Suprapubic skin (tissue), 4 donors: ENCODE data around the gene UBE2S.

Experiments
- EP300 ChIP-seq: sonication (generic); formaldehyde crosslinking; IDR thresholded peaks from one replicate; pipeline ENCODE4 v1.6.1; 2017; ENCODE audit warnings: antibody characterized with exemption
- POLR2A ChIP-seq, 2 donors: fragments of 450-650 bp; IDR thresholded peaks; one replicate each; pipeline ENCODE4 v1.6.1; 2017; ENCODE audit warnings: antibody characterized with exemption in 2 of 2, mild to moderate bottlenecking in 2 of 2, moderate library complexity in 2 of 2
- POLR2AphosphoS5 ChIP-seq, 3 donors: sonication (generic); formaldehyde crosslinking; IDR thresholded peaks; one replicate each; pipeline ENCODE4 v1.6.1; 2017; ENCODE audit warnings: antibody characterized with exemption in 3 of 3
- TF ChIP-seq, protein P1 (sequence below), 2 donors: fragments of 200-600 bp in 1 of 2; fragments of 450-650 bp in 1 of 2; sonication (generic) in 1 of 2; IDR thresholded peaks; one replicate each; pipeline ENCODE4 v1.5.1; 2016 to 2019; ENCODE audit warnings: antibody characterized with exemption in 2 of 2, mild to moderate bottlenecking in 1 of 2, moderate library complexity in 1 of 2

DNA sequence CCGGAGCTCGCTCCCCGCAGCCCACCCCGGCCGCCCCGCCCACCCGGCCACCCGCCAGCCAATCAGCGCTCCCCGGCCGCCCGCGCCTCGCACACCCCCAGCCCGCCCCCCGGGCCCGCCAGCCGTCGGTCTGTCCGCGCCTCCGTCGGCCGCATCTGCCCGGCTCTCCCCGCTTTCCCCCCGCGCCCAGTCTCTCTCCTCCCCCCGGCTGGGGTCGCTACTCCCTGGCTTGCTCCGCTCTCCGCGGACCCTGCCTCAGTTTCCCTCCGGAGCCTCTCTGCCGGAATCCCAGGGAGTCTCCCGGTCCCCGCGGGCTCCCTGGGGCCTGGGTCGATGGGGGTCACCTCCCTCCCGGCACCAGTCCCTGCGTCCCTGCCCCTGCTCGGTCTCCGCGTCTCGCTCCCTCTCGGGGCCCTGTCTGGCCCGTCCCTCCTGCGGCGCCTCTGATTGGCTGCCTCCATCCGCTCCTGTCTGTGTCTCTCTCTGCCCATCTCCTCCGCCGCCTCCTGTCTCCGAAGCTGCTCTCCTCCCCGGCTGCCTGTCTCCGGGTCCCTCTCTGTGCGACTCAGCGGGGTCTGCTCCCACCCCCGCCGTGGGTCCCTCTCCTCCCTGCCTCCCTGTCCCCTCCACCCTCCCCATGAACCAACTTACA is 37.8 kb downstream of the UBE2S start:
- no peak for TF ChIP-seq POLR2AphosphoS5 (IDR thresholded peaks at IDR 0.05)
- TF ChIP-seq, protein P1, sequence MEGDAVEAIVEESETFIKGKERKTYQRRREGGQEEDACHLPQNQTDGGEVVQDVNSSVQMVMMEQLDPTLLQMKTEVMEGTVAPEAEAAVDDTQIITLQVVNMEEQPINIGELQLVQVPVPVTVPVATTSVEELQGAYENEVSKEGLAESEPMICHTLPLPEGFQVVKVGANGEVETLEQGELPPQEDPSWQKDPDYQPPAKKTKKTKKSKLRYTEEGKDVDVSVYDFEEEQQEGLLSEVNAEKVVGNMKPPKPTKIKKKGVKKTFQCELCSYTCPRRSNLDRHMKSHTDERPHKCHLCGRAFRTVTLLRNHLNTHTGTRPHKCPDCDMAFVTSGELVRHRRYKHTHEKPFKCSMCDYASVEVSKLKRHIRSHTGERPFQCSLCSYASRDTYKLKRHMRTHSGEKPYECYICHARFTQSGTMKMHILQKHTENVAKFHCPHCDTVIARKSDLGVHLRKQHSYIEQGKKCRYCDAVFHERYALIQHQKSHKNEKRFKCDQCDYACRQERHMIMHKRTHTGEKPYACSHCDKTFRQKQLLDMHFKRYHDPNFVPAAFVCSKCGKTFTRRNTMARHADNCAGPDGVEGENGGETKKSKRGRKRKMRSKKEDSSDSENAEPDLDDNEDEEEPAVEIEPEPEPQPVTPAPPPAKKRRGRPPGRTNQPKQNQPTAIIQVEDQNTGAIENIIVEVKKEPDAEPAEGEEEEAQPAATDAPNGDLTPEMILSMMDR (IDR thresholded peaks at IDR 0.05) = no peak
- no peak for TF ChIP-seq POLR2A (IDR thresholded peaks at IDR 0.05)
- no peak for TF ChIP-seq EP300
